HL-60/S4 (cell line): ENCODE measurements around the gene GRID1.

Experiments
- in situ Hi-C: fragments of 300-500 bp; cut with MboI; formaldehyde crosslinking; loops from 2 replicates; pipeline ENCODE4 v1.14.3; 2022; ENCODE audit warnings: low sequenced_read_pairs

Gene GRID1

DNA sequence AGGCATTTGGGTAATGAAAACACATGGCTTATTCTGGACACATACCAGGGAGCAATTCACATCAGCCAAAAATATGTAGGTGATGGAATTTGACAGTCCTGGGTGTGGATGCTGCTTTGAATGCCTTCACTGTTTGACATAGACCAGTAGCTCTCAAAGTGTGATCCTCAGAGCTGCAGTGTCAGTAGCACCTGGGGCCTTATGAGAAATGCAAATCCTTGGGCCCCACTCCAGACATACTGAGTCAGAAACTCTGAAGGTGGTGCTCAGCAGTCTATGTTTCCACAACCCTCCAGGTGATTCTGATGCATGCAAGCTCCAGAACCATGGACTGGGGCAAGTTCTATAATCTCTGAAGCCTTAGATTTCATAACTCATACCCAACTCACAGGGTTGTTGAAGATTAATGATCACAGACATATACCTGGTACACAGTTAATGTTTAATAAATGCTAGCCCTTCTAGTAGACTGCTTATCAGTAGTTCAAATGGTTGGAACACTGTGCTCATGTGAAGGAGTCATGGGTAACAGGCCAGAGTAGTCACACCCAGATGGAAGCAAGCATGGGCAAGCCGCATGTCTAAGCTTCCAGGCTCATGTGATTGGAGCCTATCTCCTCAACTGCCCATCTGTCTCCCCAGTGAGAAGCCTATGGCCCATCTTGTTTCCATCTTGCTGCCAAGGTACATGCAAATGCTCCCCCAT is 715.7 kb downstream of the GRID1 start:
- in situ Hi-C loops, result no loop called here

DNA sequence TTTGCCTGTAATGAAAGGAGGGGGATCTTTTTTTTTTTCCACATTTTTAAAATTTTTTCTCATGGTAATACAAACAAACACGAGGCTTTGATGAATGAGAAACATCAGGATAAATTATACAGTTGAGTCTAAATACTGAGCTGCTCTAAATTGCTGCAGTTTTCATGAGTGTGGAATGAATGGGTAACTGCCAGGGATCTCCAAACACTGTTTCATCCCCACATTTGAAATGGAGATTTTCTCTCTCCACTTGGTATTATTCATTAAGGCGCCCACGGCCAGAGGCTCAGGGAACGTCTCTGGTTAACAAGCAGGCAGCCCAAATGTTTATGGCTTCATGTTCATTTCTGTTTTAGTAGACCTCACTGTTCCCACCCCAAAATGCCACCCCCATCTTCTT is 717.1 kb downstream of the GRID1 start:
- in situ Hi-C loops, result no loop called here

DNA sequence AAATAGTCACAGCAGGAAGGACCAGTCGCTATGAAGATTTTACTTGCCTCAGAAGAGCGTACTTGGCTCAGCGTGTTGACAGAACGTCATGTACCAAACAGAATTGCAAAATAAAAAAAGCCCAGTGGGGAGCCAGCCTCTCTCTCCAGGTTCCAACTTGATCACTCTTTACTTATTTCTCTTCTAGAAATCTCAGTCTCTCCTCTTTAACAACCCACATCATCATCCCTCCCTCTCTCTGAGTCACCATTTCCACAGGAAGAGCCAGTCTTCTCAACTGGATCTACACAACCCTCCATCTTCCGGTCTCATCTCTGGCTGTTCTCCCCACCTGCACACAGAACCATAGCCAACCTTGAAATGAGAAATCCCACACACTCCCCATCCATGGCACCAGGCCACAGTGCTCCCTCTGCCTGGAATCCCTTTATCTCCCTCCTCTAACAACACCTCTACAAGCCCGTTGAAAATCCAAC is 718.3 kb downstream of the GRID1 start:
- in situ Hi-C loops, result no loop called here

DNA sequence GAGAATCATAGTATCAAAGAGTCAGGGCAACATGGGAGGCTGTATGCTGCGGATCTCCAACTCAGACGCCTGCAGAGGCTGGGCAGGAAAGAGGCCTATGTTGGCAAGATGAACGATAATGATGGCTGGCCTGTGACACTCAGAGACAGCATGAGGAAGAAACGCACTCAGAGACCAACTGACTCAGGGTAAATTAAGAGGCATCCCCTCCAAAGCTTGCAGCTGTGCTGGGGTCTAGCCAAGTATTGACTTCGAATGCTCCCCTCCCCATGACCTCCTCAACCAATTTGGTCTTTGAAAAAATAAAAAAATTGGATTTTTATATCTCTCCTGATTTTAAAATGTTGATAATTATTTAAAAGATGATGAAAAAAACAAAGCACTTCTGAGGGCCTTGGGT is 718.9 kb downstream of the GRID1 start:
- in situ Hi-C loops, result no loop called here

DNA sequence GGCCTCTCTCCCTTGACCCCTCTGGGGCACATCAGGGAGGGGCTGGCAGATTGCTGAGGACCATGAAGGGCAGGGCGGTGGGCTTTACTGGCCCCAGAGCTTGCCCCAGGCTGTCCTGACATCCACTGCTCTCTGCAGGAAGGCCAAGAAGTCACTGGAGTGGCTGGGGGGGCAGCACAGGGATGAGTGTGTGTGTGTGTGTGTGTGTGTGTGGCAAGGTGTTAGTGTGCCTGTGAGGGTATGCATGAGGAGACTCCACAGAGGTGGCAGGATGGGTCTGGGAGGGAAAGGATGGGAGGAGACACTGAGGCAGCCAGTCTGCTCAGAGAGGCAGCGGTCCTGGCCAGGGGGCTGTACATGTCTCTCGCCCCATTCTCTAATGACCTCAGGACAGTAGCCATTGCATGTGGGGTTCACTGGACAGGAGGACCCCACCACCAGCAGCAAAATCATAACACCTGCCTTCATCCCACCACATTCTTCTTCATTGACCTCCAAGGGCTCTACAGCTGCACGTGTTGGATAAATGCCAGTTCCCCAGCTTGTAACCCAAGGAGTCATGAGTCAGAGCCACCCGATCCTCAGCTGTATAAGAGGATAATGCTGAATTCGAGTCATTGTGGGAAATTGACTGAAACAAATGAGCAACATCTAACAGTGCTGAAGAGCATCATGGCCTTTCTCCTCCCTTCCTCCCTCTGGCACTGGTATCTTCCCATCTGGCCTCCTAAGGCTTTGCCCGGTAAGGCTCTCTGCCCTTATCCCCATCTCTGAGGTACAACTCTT is 720.5 kb downstream of the GRID1 start:
- in situ Hi-C loops, result no loop called here

DNA sequence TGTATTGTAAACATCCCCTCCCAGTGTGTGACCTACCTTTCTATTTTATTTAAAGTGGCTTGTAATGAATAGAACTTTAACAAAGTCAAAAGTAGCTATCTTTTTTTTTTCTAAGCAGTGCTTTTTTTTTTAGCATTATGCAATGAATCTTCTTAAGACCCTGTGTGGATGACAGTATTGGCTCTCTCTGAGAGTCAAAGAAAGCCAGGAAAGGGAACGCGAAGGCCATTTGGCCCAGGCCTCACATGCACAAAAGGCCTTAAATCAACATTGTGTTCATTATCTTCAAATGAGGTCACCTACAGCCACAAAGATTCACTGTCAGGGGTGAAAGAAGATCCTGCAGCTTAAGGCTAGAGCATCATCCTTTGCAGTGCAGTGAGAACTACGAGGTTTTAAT is 721.5 kb downstream of the GRID1 start:
- in situ Hi-C loops, result no loop called here

DNA sequence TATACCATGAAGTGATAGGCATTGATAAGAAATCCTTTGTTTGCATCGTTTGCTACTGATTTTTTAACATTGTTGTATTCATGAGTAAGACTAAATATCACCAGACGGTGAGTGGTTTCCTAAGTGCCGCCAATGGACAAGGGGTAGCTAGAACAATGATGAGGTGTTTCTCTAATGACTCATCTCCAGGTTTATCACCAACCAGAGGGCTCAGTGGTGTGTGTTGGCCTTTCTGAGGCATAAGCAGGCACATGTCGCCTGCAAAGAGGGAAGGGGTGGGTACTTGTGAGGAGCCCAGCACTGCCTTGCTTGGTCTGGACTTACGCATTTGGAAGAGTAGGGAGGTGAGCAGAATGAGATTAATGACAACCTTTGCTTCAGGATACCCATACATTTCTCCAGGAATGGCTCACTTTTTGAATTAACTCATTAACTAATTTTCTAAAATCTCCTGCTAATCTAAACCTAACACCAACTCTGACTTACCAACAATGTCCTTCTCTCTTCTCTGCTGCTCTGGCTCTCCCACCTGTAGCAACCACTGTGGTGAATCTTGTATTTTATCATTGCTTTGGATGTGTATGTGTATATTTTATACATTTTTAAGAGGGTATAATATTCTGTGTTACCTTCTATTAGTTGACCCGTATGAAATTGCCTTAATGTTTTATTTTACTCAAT is 722.6 kb downstream of the GRID1 start:
- in situ Hi-C loops, result no loop called here

DNA sequence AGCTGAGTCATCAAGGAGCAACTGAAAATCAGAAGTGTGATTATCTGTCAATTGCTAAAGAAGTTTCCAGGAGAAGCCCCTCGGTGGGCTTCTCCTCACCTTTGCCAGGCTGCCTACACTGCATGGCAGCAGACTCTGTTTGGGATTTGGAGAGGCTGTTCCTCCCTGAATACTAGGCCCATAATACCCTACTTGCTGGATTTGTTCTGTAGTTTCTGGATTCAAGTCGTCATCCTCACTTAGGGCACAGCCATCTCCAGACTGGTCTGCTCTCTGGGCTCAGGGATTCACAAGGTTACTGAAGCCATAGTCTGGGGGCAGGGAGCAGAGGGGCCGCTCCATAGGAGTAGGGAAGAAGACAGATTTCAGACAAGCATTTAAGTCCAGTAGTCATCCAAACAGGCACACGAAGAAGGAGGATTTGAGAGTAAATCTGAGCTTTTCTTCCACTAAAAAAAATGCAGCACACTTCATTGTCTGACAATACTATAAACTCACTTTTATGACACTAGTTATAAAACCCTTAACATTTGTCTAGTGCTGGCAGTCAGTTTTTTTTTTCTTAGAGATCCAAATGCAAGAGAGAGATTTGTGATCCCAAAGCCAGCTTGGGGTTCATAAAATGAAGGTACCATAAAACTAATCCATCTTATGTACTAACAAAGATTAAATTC is 723.3 kb downstream of the GRID1 start:
- in situ Hi-C loops, result no loop called here

DNA sequence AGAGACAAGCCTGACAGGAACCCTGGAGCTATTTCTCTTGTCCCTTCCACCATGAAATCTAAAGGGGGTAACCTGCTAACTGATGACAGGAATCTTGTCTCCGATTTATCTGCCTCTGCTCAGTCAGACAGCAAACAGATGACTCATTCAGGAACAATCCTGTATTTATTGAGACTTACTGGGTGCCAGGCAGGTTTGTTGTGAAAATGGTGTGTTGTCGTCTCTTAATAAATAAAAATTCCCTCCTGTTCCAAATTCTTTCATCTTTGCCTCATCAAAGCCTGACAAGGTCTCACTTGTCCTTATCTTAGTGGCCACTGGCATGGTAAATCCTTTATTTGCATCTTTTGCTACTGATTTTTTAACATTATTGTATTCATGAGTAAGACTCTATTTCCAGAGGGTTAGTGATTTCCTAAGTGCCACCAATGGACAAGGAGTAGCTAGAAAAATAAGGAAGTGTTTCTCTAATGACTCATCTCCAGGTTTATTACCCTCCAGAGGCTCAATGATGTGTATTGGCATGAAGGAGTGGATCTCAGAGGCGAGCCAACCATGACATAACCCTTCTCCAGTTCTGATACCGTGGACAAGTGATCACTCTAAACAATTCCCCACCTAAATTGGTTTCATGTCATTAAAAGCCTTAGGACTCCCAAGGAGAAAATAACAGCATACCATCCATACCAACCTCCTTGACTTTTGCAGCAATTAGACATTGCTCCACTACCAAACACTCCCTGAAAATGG is 724.0 kb downstream of the GRID1 start:
- in situ Hi-C loops, result no loop called here

DNA sequence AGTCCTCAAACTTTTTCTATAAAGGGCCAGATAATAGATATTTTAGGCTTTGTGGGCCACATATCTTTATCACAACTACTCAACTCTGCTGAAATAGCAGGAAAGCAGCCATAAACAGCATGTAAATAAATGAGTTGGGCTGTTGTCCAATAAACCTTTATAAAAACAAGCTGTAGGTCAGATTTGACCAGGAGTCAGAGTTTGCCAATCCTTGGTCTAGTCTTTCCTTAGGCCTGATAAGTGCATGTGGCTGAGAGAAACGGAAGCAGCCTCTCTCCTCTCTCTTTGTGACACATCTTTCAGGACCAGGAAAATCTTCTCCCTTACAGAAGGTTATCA is 724.5 kb downstream of the GRID1 start:
- in situ Hi-C loops, result no loop called here

DNA sequence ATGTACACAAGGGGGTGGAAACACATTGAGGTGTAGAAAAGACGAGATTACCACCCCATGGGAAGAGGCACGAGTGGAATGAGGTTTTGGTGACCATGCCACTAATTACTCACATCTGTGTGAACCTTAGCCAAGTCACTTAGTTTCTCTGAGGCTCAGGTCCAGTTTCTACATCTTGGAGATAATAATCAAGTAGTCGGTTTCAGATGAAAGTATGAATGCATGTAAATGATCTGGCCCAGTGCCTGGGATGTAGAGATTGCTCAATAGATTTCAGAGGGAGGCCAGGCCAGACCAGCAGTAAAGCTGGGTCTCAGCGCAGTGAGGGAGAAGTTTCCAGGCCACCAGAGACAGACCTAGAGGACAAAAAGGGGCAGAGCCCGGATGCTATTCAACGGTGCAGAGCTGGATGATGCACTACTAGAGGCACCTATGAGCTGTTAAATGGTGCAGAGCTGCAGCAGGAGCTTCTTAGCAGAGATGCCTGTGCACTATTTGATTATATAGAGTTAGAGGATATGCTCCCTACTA is 725.1 kb downstream of the GRID1 start:
- in situ Hi-C loops, result no loop called here

DNA sequence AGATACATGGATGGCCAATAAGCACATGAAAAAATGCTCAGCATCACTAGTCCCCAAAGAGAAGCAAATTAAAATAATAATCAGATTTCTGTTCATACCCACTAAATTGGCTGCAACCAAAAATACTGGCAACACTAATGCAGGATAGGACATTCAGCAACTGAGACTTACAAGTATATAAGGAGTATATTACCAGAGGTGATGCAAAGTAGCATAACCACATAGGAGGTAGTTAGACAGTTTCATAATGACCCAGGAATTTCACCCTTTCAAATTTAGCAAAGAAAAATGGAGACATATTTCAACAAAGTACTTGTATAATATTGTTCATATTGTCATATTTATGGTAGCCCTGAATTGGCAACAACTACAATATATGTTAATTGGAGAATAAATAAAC is 727.8 kb downstream of the GRID1 start:
- in situ Hi-C loops, result no loop called here

DNA sequence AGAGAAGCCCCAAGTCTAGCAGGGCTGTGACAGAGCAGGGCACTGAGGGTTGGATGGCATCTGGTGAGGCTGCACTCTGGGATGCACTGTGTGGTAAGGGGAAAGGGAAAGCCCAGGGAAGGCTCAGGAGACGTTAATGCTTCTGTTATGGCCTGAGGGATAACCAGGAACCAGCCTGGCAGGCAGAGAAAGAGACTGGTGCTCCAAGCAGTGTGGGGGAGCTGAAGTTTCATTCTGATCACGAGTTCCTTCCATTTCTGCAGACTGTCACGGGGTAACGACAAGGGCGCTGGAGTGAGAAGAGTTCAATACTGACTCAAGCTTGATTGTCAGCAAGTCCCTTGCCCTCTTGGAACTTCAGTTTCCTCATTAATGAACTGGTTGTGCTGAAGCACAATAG is 730.9 kb downstream of the GRID1 start:
- in situ Hi-C loops, result no loop called here

DNA sequence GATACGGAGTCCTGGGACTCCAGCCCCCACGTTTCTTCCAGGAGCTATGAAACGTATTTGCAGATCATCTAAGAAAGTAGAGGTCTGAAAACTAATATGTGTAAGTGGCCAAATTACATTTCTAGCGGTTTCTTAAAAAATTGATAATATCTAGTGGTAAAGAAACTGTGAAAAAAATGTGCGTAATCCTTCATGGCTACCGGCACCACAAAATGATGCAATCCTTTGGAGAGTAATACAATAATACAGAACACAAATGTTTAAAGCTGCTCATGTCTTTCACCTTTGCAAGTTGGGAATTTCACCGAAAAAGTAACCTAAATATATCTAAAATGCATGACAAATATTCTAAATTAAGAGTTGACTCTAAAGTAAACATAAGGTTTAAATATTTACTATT is 742.1 kb downstream of the GRID1 start:
- in situ Hi-C loops, result no loop called here

DNA sequence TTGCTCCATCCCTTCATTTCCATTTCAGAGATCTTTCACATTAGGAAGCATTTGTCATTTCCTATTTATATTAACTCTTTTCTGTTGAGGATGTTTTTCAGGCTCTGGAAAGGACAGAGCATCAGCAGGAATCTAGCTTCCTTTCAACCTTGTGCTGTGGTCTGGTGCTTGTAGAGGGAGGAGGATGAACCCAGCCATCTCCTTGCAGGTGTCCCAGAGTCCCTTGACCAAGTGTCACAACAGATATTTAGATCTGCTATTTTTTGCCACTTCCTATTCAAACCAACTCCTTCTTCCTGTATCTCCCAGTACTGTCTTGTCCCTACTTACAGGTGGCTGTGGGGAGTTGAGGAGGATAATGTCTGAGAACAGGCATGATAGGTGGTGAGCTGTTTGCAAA is 742.8 kb downstream of the GRID1 start:
- in situ Hi-C loops, result no loop called here

DNA sequence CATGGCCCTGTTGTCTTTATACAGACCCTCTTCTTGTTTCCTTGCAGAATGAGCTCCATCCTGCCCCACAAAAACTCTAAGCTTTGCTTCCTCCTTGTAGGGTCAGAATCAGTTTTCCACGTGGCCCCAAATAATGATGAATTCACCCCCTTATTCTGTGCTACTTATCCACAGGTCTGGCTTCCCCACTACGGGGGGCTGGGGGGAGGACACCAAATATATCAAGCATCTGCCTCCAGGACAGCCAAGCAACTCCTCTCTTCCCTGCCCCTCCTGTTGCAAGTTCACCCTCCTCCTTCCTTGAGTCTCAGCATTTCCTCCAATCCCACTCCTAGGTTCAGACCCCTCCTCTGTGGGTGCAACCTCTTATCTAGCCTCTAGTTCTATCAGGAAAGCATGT is 743.3 kb downstream of the GRID1 start:
- in situ Hi-C loops, result no loop called here

DNA sequence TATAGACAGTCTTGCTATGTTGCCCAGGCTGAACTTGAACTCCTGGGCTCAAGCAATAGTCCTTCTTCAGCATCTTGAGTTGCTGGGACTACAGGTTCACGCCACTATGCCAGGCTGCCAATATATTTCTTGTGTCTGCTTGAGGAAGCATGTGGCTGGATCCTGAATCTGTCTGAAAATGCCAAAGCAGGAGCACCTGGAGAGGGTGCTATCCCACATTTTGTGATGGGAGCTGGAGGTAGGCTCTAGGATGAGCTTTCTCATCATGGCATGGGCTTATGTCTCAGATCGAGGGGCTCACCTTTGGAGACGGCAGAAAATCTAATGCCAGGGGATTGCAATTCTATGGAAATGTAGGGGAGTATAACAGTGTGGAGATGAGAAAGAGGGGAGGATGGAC is 744.2 kb downstream of the GRID1 start:
- in situ Hi-C loops, result no loop called here

DNA sequence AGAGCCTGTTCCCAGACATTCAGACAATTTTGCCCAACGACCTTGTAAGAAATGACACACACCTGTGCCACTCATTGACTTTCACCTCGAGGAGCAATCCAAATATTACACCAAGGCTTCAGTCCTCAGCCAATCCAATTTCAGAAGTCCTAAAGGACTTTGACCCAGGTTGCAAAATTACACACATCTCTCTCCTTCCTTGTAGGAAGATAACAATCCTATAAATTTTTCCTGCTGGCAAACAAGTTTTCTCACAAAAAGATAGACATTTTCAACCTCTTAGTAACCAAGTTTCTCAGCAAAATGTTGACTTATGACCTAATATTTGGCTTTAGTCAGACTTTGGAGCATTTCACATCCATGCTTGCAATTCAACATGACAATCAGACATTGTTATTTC is 745.0 kb downstream of the GRID1 start:
- in situ Hi-C loops, result no loop called here

DNA sequence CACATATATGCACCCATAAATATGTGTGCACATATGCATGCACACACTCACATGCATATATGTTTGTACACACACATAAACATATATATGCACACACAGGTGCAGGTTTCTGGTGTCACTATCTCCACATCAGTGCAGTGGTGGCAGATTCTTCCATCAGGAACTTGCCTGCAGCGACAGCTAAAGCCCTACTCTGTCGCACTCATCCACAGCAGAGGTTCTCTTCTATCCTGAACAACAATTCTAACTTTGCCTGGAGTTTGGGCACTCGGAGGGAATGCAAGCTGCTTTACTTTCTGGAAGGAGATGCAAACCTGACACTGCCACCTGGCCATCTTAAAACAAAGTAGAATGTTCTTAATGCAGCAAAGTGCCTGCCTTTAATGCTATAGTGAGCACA is 745.8 kb downstream of the GRID1 start:
- in situ Hi-C loops, result no loop called here

DNA sequence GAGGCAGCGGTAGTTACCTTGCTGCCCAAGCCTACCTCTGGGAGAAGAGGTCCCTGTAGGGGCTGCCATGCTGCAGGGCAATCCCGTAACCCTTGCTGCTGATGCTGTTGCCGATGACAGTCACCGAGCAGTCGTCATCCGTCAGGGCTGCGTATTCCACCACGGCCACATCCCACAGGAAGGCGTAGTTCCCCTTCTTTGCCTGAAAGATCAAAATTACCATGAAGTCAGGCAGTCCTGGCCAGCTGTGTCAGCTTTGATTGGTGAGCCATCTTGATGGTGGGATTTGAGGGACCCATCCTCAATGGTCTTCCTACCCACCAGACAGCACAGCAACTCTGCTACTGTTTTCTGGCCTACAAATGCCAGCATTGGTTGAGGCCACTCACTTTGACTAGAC is 746.8 kb downstream of the GRID1 start:
- in situ Hi-C loops, result no loop called here

DNA sequence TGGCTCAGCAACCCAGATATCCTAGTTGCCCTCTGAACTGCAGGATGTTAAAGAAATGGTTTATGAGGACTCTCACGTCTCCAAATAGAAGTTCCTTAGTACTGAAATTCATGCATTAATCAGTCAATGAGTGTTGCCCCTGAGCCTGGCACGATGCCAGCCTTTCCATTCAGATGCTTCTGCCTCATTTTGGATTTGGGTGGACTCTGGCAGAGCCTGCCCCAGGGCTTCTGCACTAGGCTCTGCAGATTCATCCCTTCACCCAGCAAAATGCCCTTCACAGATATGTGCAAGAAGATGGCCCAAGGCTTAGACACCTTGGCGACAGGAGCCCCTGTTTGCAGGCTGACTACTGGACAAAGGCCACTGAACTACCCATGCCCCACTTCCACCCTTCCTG is 747.8 kb downstream of the GRID1 start:
- in situ Hi-C loops, result no loop called here
